IMR-90 (cell line): ENCODE data around the gene AFMID.

Experiments used
- FOS ChIP-seq: fragments of 150-350 bp; IDR thresholded peaks from 2 replicates; pipeline ENCODE4 v1.6.1; 2016; ENCODE audit warnings: low read depth, low read length
- MAFK ChIP-seq: IDR thresholded peaks from 2 replicates; pipeline ENCODE4 v1.6.1; 2012; ENCODE audit warnings: low read depth, low read length, improper control_type of control experiment
- MAZ ChIP-seq: IDR thresholded peaks from 2 replicates; pipeline ENCODE4 v1.6.1; 2012; ENCODE audit warnings: low read depth, mild to moderate bottlenecking, low read length, improper control_type of control experiment, moderate library complexity, borderline replicate concordance
- MXI1 ChIP-seq: IDR thresholded peaks from 2 replicates; pipeline ENCODE4 v1.6.1; 2012; ENCODE audit warnings: low read depth, mild to moderate bottlenecking, low read length, moderate library complexity, borderline replicate concordance
- POLR2A ChIP-seq: IDR thresholded peaks from 2 replicates; pipeline ENCODE4 v1.6.1; 2012; ENCODE audit warnings: mild to moderate bottlenecking, low read depth, low read length
- RAD21 ChIP-seq: IDR thresholded peaks from 2 replicates; pipeline ENCODE4 v1.6.1; 2012; ENCODE audit warnings: low read length, improper control_type of control experiment
- RCOR1 ChIP-seq: IDR thresholded peaks from 2 replicates; pipeline ENCODE4 v1.6.1; 2012; ENCODE audit warnings: mild to moderate bottlenecking, low read length, improper control_type of control experiment; ENCODE audit not compliant: insufficient replicate concordance
- TF ChIP-seq, protein P1 (sequence below): conservative IDR thresholded peaks from 2 replicates; pipeline ENCODE4 v1.5.1; 2012; ENCODE audit warnings: mild to moderate bottlenecking, low read depth, low read length, improper control_type of control experiment
- TF ChIP-seq, protein P2 (sequence below): fragments of 150-350 bp; IDR thresholded peaks from 2 replicates; pipeline ENCODE4 v1.6.1; 2017; ENCODE audit warnings: mild to moderate bottlenecking, antibody characterized with exemption, low read length, low read depth

DNA sequence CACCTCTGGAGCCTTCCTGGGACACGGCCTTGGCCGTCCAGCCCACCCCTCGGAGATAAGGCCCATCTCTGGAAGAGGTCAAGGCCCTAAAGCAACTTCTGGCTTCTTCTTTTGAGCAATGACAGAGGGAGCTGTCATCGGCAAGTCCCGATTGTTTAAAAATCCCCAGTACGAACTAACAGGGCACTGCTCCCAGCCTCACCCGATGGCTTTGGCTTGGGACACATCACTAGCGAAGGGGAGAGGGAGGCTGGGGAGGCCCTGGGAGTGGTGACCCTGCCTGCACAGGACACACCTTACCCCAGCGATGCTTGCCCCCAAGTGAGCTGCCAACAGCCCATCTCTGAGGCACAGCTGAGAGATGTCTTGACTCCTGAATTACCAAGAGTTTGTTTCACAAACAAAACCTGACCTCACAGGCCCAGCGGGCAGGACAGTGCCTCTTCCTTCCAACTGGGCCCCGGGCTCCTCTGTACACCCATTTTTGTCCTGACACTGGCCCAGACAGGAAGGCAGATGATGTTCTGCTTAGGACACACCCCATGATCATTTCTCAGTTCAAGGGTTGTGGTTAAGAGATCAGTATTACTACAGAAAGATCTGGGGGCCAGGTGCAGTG lies 14.0 kb upstream of the AFMID start:
- TF ChIP-seq MAZ (no peak), RCOR1 (no peak), POLR2A (no peak), FOS (no peak), MXI1 (no peak), MAFK (no peak), RAD21 (no peak)
- TF ChIP-seq, protein P1, sequence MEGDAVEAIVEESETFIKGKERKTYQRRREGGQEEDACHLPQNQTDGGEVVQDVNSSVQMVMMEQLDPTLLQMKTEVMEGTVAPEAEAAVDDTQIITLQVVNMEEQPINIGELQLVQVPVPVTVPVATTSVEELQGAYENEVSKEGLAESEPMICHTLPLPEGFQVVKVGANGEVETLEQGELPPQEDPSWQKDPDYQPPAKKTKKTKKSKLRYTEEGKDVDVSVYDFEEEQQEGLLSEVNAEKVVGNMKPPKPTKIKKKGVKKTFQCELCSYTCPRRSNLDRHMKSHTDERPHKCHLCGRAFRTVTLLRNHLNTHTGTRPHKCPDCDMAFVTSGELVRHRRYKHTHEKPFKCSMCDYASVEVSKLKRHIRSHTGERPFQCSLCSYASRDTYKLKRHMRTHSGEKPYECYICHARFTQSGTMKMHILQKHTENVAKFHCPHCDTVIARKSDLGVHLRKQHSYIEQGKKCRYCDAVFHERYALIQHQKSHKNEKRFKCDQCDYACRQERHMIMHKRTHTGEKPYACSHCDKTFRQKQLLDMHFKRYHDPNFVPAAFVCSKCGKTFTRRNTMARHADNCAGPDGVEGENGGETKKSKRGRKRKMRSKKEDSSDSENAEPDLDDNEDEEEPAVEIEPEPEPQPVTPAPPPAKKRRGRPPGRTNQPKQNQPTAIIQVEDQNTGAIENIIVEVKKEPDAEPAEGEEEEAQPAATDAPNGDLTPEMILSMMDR, result no peak
- TF ChIP-seq, protein P2, sequence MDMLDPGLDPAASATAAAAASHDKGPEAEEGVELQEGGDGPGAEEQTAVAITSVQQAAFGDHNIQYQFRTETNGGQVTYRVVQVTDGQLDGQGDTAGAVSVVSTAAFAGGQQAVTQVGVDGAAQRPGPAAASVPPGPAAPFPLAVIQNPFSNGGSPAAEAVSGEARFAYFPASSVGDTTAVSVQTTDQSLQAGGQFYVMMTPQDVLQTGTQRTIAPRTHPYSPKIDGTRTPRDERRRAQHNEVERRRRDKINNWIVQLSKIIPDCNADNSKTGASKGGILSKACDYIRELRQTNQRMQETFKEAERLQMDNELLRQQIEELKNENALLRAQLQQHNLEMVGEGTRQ, result no peak
